Measurements from ENCODE around the gene DNTT. TPM values are rescaled to one million over a fixed set of nuclear protein-coding genes. Genes with fewer than 3 reads are reported as not detected.

DNTT gene
- total and polyA plus RNA-seq, 2 experiments from 2014 or later = not detected

DNA sequence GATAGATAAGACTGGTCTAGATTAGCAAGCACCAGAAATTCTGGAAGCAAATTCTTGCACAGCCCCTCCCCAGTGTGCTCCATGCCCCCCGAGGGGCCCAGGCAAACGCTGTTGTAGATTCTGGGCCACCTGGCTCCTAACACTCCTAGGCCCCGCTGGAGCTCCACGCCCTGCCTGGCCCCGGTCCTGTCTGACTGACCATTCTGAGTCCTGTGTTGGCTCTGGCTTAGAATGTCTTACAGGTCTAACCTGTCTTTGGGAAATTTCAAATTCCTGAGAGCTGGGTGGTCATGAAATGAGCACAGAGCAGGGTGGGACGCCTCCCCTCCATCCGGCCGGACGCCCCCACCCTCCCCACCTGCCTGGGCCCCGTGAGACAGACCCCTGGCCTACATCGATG is 67.1 kb downstream of the DNTT start:
- Mint-ChIP-seq H3K27me3 (ENCODE audit: insufficient read depth, low read depth, poor library complexity) (peaks cover 18% of the 10 kb centered on the region), H3K36me3 (ENCODE audit: low read depth) (no peaks in the 10 kb centered on the region), H3K4me1 (peaks cover 20% of the 10 kb centered on the region), H3K27ac (no peak overlapping the region), H3K9me3 (no peaks in the 10 kb centered on the region), H3K4me3 (no peak overlapping the region)
- no peaks in the 10 kb centered on the region for H3K9me2 ChIP-seq (ENCODE audit: insufficient read depth)
- no peaks in the 10 kb centered on the region for H3K79me2 ChIP-seq (replicated peaks; ENCODE audit: insufficient read depth)
- TF ChIP-seq NANOG (IDR thresholded peaks at IDR 0.05; ENCODE audit: borderline replicate concordance) (no peak), EZH2 (IDR thresholded peaks at IDR 0.05; ENCODE audit: low read depth, unreplicated experiment) (no peak), EZH2phosphoT487 (IDR thresholded peaks at IDR 0.05; ENCODE audit: unreplicated experiment) (no peak), JUNB (IDR thresholded peaks at IDR 0.05; ENCODE audit: unreplicated experiment) (no peak), CREB1 (CRISPR knock-in tag; IDR thresholded peaks at IDR 0.05; ENCODE audit: low read depth) (no peak), ZNF114 (CRISPR knock-in tag; IDR thresholded peaks at IDR 0.05) (no peak), ZNF331 (CRISPR knock-in tag; IDR thresholded peaks at IDR 0.05; ENCODE audit: low read depth) (no peak)
- TF ChIP-seq, protein P1, sequence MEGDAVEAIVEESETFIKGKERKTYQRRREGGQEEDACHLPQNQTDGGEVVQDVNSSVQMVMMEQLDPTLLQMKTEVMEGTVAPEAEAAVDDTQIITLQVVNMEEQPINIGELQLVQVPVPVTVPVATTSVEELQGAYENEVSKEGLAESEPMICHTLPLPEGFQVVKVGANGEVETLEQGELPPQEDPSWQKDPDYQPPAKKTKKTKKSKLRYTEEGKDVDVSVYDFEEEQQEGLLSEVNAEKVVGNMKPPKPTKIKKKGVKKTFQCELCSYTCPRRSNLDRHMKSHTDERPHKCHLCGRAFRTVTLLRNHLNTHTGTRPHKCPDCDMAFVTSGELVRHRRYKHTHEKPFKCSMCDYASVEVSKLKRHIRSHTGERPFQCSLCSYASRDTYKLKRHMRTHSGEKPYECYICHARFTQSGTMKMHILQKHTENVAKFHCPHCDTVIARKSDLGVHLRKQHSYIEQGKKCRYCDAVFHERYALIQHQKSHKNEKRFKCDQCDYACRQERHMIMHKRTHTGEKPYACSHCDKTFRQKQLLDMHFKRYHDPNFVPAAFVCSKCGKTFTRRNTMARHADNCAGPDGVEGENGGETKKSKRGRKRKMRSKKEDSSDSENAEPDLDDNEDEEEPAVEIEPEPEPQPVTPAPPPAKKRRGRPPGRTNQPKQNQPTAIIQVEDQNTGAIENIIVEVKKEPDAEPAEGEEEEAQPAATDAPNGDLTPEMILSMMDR (conservative IDR thresholded peaks at IDR 0.05; ENCODE audit: low read depth in 2 of 2) = no peak
- TF ChIP-seq, protein P2, sequence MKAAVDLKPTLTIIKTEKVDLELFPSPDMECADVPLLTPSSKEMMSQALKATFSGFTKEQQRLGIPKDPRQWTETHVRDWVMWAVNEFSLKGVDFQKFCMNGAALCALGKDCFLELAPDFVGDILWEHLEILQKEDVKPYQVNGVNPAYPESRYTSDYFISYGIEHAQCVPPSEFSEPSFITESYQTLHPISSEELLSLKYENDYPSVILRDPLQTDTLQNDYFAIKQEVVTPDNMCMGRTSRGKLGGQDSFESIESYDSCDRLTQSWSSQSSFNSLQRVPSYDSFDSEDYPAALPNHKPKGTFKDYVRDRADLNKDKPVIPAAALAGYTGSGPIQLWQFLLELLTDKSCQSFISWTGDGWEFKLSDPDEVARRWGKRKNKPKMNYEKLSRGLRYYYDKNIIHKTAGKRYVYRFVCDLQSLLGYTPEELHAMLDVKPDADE (IDR thresholded peaks at IDR 0.05) = no peak
- DNase-seq (ENCODE audit: low spot score) (no peak), ATAC-seq (no peak)
- no peak overlapping the region for H3K4me2 ChIP-seq
- no peaks in the 10 kb centered on the region for H4K20me1 ChIP-seq (replicated peaks; ENCODE audit: insufficient read depth)
- H3K36me3 ChIP-seq (ENCODE audit: insufficient read depth) = no peaks in the 10 kb centered on the region
- H3K4me3 ChIP-seq = no peak overlapping the region
- no peak overlapping the region for H2AFZ ChIP-seq
- no peak overlapping the region for H3K27ac ChIP-seq (ENCODE audit: low read depth)
- peaks cover 6% of the 10 kb centered on the region; the same call in 1 of the 2 replicates for H3K4me1 ChIP-seq (ENCODE audit: insufficient read depth)
- H3F3A ChIP-seq (replicated peaks; ENCODE audit: low read depth) = no peaks in the 10 kb centered on the region
- H3K27me3 ChIP-seq (ENCODE audit: insufficient read depth) = peaks cover 11% of the 10 kb centered on the region

DNA sequence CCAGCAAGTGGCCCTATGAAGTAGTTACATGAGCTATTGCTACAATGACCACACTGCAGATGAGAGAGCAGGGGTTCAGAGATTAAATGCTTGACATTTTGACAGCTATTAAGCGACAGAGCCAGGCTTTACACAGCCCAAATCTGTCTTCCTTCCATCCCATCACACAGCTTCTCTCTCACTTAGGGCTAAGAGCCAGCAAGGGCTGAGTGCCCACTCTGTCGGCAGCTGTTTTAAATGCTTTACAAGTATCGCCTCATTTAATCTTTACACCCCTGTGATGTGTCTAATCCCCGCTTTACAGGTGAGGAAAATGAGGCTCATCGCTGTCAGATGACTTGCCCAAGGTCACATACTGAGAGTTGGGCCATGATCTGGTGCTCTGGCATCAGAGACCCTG is 69.8 kb downstream of the DNTT start:
- no peak for ATAC-seq
- Histone ChIP-seq H4K20me1 (replicated peaks; ENCODE audit: insufficient read depth) (no peaks in the 10 kb centered on the region), H3K9me2 (ENCODE audit: insufficient read depth) (no peaks in the 10 kb centered on the region), H3K79me2 (replicated peaks; ENCODE audit: insufficient read depth) (no peaks in the 10 kb centered on the region), H3K27me3 (ENCODE audit: insufficient read depth) (peaks cover 11% of the 10 kb centered on the region), H3K4me2 (no peak overlapping the region), H3K36me3 (ENCODE audit: insufficient read depth) (no peaks in the 10 kb centered on the region), H3F3A (replicated peaks; ENCODE audit: low read depth) (no peaks in the 10 kb centered on the region), H2AFZ (no peak overlapping the region), H3K4me3 (peak overlapping the region; percentile 70; the same call in 1 of the 2 replicates), H3K4me1 (ENCODE audit: insufficient read depth) (peaks cover 6% of the 10 kb centered on the region; the same call in 1 of the 2 replicates), H3K27ac (ENCODE audit: low read depth) (no peak overlapping the region)
- Mint-ChIP-seq H3K9me3 (no peaks in the 10 kb centered on the region), H3K4me3 (peak overlapping the region; percentile 50), H3K36me3 (ENCODE audit: low read depth) (no peaks in the 10 kb centered on the region), H3K27ac (no peak overlapping the region), H3K4me1 (peaks cover 20% of the 10 kb centered on the region), H3K27me3 (ENCODE audit: insufficient read depth, low read depth, poor library complexity) (peaks cover 18% of the 10 kb centered on the region)
- DNase-seq (ENCODE audit: low spot score) = no peak
- TF ChIP-seq ZNF331 (CRISPR knock-in tag; IDR thresholded peaks at IDR 0.05; ENCODE audit: low read depth) = no peak

All from GM23338 (cell line).